T1000 (cell line): ENCODE results near the gene SCCPDH.
A peak's percentile ranks its signal among the peaks of the same experiment; 100 is the strongest.

ENCODE experiments used
- DNase-seq: peaks from one replicate; lab custom pipeline; 2025; ENCODE audit warnings: mixed read lengths; lab: John Stamatoyannopoulos, UW

SCCPDH gene

GRCh38 chr1:246753670-246754535, 29.7 kb downstream of the SCCPDH start:
- peak; percentile 37 for DNase-seq

GRCh38 chr1:246755419-246755818, 31.2 kb downstream of the SCCPDH start:
- DNase-seq = no peak

GRCh38 chr1:246760422-246761347, 36.5 kb downstream of the SCCPDH start:
- DNase-seq = no peak

- DNase-seq = no peak
Measured at GRCh38 chr1:246761396-246761795, 37.2 kb downstream of the SCCPDH start.

GRCh38 chr1:246765521-246765920, 41.3 kb downstream of the SCCPDH start:
- no peak for DNase-seq

GRCh38 chr1:246768403-246769020, 44.3 kb downstream of the SCCPDH start:
- DNase-seq = no peak

GRCh38 chr1:246769306-246769705, 45.1 kb downstream of the SCCPDH start:
- DNase-seq = no peak

GRCh38 chr1:246771366-246771765, 47.2 kb downstream of the SCCPDH start:
- DNase-seq = no peak

- DNase-seq = no peak
Measured at GRCh38 chr1:246772686-246773085, 48.5 kb downstream of the SCCPDH start.

GRCh38 chr1:246773213-246773641, 49.0 kb downstream of the SCCPDH start:
- DNase-seq = no peak

GRCh38 chr1:246775531-246776385, 51.5 kb downstream of the SCCPDH start:
- no peak for DNase-seq

- DNase-seq = no peak
Measured at GRCh38 chr1:246776923-246777322, 52.7 kb downstream of the SCCPDH start.

- DNase-seq = no peak
Measured at GRCh38 chr1:246778663-246779062, 54.5 kb downstream of the SCCPDH start.

GRCh38 chr1:246779561-246780175, 55.5 kb downstream of the SCCPDH start:
- no peak for DNase-seq

GRCh38 chr1:246780264-246780663, 56.1 kb downstream of the SCCPDH start:
- DNase-seq = no peak

GRCh38 chr1:246781212-246781611, 57.0 kb downstream of the SCCPDH start:
- no peak for DNase-seq

GRCh38 chr1:246782120-246782900, 58.1 kb downstream of the SCCPDH start:
- DNase-seq = peak; percentile 42

- no peak for DNase-seq
Measured at GRCh38 chr1:246784621-246785493, 60.6 kb downstream of the SCCPDH start.

- DNase-seq = no peak
Measured at GRCh38 chr1:246785494-246786111, 61.4 kb downstream of the SCCPDH start.
